Testis (tissue), 3 donors: ENCODE measurements around the gene VWF. TPM values are rescaled to one million over a fixed set of nuclear protein-coding genes. Genes with fewer than 3 reads are reported as not detected.
"Not testable (repeated sequence)": the region's sequence is repeated elsewhere in the genome, so short reads cannot be mapped to it uniquely, and the experiment has no call there.

Experiments used
- DNase-seq: peaks from one replicate; pipeline ENCODE4 v3.0.0-alpha.2; 2019
- H3K27ac ChIP-seq, 2 donors: fragments of 200-600 bp; sonication (generic); one replicate each; pipeline ENCODE4 v1.5.1; 2019
- H3K27me3 ChIP-seq: fragments of 200-600 bp; sonication (generic); one replicate; pipeline ENCODE4 v1.5.1; 2019
- H3K36me3 ChIP-seq: fragments of 200-600 bp; sonication (generic); one replicate; pipeline ENCODE4 v1.5.1; 2017; ENCODE audit warnings: low read depth; ENCODE audit errors: missing control alignments
- H3K4me1 ChIP-seq: fragments of 200-600 bp; sonication (generic); one replicate; pipeline ENCODE4 v1.5.1; 2019
- H3K4me3 ChIP-seq, 2 donors: fragments of 200-600 bp; sonication (generic); one replicate each; pipeline ENCODE4 v1.5.1; 2017 to 2019
- H3K9me3 ChIP-seq: fragments of 200-600 bp; sonication (generic); one replicate; pipeline ENCODE4 v1.5.1; 2017
- POLR2A ChIP-seq: fragments of 450-650 bp; IDR thresholded peaks from one replicate; pipeline ENCODE4 v1.6.1; 2017; ENCODE audit warnings: antibody characterized with exemption, mild to moderate bottlenecking, moderate library complexity
- WGBS, 2 donors: methylation state at CpG; one replicate each; pipeline ENCODE4 v1.1.5; 2018; 5-methylcytosine and 5-hydroxymethylcytosine counted together
- intact Hi-C: fragments of 100-400 bp; cut with DNase I; formaldehyde crosslinking; loops from one replicate; pipeline ENCODE4 v1.15.1; 2023; ENCODE audit warnings: low total_unique reads
- polyA plus RNA-seq: library from polyadenylated mRNA; stranded (reverse); fragments of 350-450 nt; fragmentation: Illumina TruSeq; extraction: RNeasy Lipid Tissue Mini Kit (QIAGEN cat#74804); gene quantifications from one replicate; pipeline ENCODE4 v1.2.3, GENCODE V29; 2014; ENCODE audit warnings: low read depth, low replicate concordance; ENCODE audit not compliant: insufficient read depth
- total RNA-seq, 2 donors: library from RNA; depleted of rRNA; stranded (reverse); fragments of >200 nt; gene quantifications; one replicate each; pipeline ENCODE4 v1.2.3, GENCODE V29; 2016
- TF ChIP-seq, protein P1 (sequence below), 3 experiments: fragments of 450-650 bp in 2 of 3; fragments of 200-600 bp in 1 of 3; sonication (generic) in 1 of 3; IDR thresholded peaks; one replicate each; pipeline ENCODE4 v1.5.1; 2016 to 2019; ENCODE audit warnings: antibody characterized with exemption in 3 of 3, mild to moderate bottlenecking in 2 of 3, moderate library complexity in 1 of 3

VWF gene
- total and polyA plus RNA-seq, 3 donors from 2014 or later, result 68.3 to 86.2 (median 83.7) TPM

DNA sequence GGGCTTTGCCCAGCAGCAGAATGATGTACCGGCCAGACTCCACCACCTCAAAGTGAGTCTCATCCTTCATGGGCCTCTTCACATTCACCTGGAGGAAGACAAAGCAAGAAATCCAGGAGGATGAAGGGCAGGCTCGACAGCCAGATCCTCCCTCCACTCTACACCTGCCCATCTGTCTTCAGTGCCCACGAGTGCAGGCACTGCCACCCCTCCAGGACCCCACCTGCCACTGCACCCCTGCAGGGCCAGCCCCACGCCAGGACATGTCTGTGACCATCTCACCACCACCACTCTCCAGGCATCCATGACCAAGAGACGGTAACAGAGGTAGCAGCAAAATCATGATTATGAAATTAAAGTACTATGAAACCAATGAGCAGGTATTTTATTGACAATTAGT is 95.1 kb downstream of the VWF start:
- Histone ChIP-seq H3K36me3 (no peaks in the 10 kb centered on the region), H3K4me1 (no peaks in the 10 kb centered on the region), H3K4me3 (no peak overlapping the region), H3K9me3 (no peaks in the 10 kb centered on the region), H3K27me3 (no peaks in the 10 kb centered on the region), H3K27ac (no peak overlapping the region)
- TF ChIP-seq POLR2A, result no peak
- TF ChIP-seq, protein P1, sequence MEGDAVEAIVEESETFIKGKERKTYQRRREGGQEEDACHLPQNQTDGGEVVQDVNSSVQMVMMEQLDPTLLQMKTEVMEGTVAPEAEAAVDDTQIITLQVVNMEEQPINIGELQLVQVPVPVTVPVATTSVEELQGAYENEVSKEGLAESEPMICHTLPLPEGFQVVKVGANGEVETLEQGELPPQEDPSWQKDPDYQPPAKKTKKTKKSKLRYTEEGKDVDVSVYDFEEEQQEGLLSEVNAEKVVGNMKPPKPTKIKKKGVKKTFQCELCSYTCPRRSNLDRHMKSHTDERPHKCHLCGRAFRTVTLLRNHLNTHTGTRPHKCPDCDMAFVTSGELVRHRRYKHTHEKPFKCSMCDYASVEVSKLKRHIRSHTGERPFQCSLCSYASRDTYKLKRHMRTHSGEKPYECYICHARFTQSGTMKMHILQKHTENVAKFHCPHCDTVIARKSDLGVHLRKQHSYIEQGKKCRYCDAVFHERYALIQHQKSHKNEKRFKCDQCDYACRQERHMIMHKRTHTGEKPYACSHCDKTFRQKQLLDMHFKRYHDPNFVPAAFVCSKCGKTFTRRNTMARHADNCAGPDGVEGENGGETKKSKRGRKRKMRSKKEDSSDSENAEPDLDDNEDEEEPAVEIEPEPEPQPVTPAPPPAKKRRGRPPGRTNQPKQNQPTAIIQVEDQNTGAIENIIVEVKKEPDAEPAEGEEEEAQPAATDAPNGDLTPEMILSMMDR (IDR thresholded peaks at IDR 0.05), result no peak
- DNase-seq, result no peak
- WGBS, 2 donors, result 86 to 91% methylated on average over 5 of the region's 5 CpGs
- intact Hi-C loops, result no loop called here

DNA sequence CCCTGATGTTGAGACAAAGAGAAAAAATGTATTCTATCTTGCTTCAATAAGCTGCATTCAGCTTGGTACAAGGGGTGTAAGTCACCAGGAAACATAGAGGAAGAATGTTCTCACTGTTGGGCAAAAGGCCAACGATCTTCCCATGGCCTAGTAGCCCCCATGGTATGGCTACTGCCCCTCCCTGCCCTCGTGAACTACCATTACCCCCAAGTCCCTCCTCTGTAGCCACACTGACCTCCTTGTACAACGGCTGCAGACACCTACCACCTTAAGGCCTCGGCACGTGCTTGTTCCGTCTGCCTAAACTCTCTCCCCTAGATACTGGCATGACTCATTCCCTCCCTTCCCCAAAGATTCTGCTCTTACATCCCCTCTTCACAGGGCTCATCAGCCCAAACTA is 97.5 kb downstream of the VWF start:
- no peak overlapping the region for H3K4me3 ChIP-seq
- TF ChIP-seq POLR2A, result no peak
- TF ChIP-seq, protein P1 (IDR thresholded peaks at IDR 0.05), result no peak
- intact Hi-C loops, result no loop called here
- H3K9me3 ChIP-seq, result no peaks in the 10 kb centered on the region
- DNase-seq, result no peak
- no peaks in the 10 kb centered on the region for H3K36me3 ChIP-seq
- H3K27ac ChIP-seq, result no peak overlapping the region
- no peaks in the 10 kb centered on the region for H3K27me3 ChIP-seq
- 86 to 94% methylated on average over 6 of the region's 6 CpGs for WGBS, 2 donors
- H3K4me1 ChIP-seq, result no peaks in the 10 kb centered on the region

DNA sequence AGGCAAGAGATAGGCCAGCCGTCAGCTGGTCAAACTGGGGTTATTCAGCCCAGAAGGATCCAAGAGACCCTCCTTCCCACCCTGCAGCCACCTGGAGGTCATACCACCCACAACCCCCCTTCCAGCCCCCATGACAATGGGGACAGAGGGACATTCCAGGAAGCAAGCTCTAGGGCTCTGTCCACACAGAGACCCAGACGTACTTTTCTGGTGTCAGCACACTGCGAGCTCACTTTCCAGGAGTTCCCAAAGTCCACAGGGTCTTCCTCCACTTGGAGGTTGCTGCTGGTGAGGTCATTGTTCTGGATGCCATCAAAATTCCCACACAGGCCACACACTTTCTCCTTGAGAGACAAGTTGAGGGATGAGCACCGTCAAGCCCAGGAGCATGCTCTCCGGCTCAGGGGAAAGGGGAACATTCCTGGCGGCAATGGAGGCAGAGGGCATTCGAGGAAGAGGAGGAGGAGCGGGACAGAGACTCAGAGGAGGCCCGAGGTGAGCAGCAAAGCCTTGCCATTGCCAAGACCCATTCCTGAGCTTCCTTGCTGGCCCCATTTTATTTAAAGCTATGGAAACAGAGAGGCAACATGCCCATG is 98.7 kb downstream of the VWF start:
- DNase-seq, H3K4me3 ChIP-seq, intact Hi-C loops, H3K27ac ChIP-seq, H3K9me3 ChIP-seq, H3K4me1 ChIP-seq, H3K36me3 ChIP-seq, H3K27me3 ChIP-seq: not testable (repeated sequence)
- 61 to 92% methylated on average over 8 of the region's 9 CpGs for WGBS, 2 donors

DNA sequence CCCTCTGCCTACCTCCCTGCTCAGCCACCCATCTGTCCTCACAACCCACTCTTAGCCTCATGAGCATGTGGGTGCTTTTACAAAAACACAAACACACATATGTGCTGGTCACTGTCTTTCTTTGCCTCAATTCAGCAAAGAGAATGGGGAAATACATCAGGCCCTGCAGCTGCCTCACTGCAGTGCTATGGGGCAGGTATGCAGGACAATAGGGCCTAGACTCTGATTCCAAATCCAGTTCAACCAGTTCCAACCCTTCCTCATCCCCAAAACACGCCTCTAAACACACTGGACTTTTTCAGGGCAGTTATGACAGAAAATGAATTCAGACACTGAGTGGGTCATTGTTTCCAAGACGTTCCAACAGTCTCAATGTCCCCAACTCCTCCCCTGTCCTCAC is 100.4 kb downstream of the VWF start:
- H3K4me3 ChIP-seq, result not testable (repeated sequence)
- 77 to 81% methylated on average over 2 of the region's 2 CpGs for WGBS, 2 donors

DNA sequence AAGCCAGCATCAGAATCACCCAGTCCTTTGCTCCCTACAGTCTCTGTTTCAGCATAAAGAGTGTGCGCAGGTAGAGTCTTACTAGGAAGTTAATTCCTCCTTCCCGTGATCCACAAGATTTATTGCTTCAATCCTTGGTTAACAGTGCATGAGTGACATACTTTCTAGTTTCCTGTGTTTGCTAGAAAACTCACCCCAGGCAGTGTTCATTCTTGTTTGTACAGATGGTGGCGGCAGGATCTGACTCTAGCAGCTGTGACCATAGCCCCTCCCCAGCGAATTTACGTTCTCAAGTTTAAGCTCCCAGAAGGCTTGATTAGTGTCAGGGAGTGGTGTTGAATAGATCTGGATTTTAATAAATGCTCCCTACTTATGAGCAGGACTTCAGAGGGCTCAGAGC is 103.5 kb downstream of the VWF start:
- Histone ChIP-seq H3K27me3 (no peaks in the 10 kb centered on the region), H3K36me3 (no peaks in the 10 kb centered on the region), H3K9me3 (no peaks in the 10 kb centered on the region), H3K27ac (no peak overlapping the region), H3K4me1 (no peaks in the 10 kb centered on the region), H3K4me3 (no peak overlapping the region)
- WGBS, 2 donors, result 67 to 74% methylated on average over 5 of the region's 5 CpGs
- intact Hi-C loops, result no loop called here
- DNase-seq, result no peak
- no peak for TF ChIP-seq POLR2A
- TF ChIP-seq, protein P1 (IDR thresholded peaks at IDR 0.05), result no peak

More for the DNA sequence above, 100.4 kb downstream of the VWF start:
- H3K27ac ChIP-seq, H3K27me3 ChIP-seq, H3K36me3 ChIP-seq, H3K4me1 ChIP-seq, DNase-seq, H3K9me3 ChIP-seq, intact Hi-C loops: not testable (repeated sequence)

DNA sequence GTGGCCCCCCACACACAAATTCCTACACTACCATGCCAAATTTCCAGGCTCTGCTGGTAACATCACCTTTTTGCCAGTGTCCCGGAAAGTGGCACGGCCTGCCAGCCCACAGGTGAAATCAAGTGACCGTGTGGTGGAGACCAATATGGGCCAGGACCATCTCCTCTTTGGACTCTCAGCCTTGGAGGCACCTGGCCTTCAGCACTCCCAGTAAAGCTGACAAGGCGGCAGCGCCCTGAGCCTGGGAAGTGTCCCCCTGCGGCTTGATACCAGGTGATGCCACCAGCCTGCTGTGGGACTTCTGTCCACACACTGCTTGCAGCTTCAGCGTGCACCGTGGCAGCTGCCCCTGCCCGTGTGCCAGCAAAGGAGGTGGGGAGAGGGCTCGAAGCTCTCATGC is 104.0 kb downstream of the VWF start:
- H3K9me3 ChIP-seq, H3K36me3 ChIP-seq, DNase-seq, H3K27me3 ChIP-seq, H3K4me1 ChIP-seq, H3K4me3 ChIP-seq, intact Hi-C loops, H3K27ac ChIP-seq: not testable (repeated sequence)
- WGBS, 2 donors, result 79 to 94% methylated on average over 5 to 10 of the region's 10 CpGs

DNA sequence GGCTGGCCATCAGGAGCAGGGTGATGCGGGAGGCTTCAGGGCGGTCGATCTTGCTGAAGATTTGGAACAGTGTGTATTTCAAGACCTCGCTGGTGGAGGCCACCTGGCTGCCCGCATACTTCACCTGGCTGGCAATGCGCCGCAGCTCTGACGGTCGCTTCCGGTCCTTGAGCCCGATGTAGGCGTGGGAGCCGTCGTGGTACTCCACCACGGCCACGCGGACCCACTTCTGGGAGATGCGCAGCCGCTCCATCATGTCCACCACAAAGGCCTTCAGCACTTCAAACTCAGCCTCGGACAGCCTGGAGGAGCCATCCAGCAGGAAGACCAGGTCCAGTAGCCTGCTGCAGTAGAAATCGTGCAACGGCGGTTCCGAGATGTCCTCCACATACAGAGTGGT is 105.2 kb downstream of the VWF start:
- H3K4me1 ChIP-seq, intact Hi-C loops, H3K27ac ChIP-seq, DNase-seq, H3K27me3 ChIP-seq, H3K9me3 ChIP-seq, H3K36me3 ChIP-seq, H3K4me3 ChIP-seq: not testable (repeated sequence)
- WGBS, 2 donors, result 93 to 97% methylated on average over 3 to 21 of the region's 24 CpGs
